AG09309 (cell line): ENCODE results near the gene IQCC.

Experiments used
- DNase-seq: peaks from one replicate; pipeline ENCODE4 v3.0.0-alpha.2; 2010; ENCODE audit warnings: low read depth
- H3K4me3 ChIP-seq: 2 replicates; pipeline ENCODE4 v1.5.1; 2011; ENCODE audit warnings: mild to moderate bottlenecking, low read depth, low read length, moderate library complexity; ENCODE audit not compliant: control insufficient read depth
- CTCF ChIP-seq: IDR thresholded peaks from 2 replicates; pipeline ENCODE4 v1.5.1; 2011; ENCODE audit warnings: mild to moderate bottlenecking, low read depth, low read length, inconsistent platforms; ENCODE audit not compliant: insufficient read depth, control insufficient read depth; ENCODE audit errors: missing control alignments

The IQCC gene

GRCh38 chr1:32178380-32179192 lies 26.9 kb upstream of the IQCC start:
- no peak for DNase-seq
- H3K4me3 ChIP-seq = no peak overlapping the region

GRCh38 chr1:32179193-32179442 lies 26.4 kb upstream of the IQCC start:
- peak overlapping the region; percentile 85 for H3K4me3 ChIP-seq
- TF ChIP-seq CTCF = no peak
- DNase-seq = no peak

More at GRCh38 chr1:32178380-32179192, 26.9 kb upstream of the IQCC start:
- TF ChIP-seq CTCF = no peak

GRCh38 chr1:32179443-32180185 lies 25.9 kb upstream of the IQCC start, which contains the start of gene TXLNA:
Gene TXLNA, plus strand, starts transcription at chr1:32179675. Its CDS starts 671 bp downstream, at chr1:32180346.
- no peak for DNase-seq
- no peak for TF ChIP-seq CTCF

GRCh38 chr1:32180186-32181060 lies 25.0 kb upstream of the IQCC start:
- no peak for DNase-seq
- H3K4me3 ChIP-seq = peak overlapping the region; percentile 85
- no peak for TF ChIP-seq CTCF

More at GRCh38 chr1:32179443-32180185, 25.9 kb upstream of the IQCC start, which contains the start of gene TXLNA:
- H3K4me3 ChIP-seq = peak within 1 kb of the TSS; percentile 85

- TF ChIP-seq CTCF = no peak
- DNase-seq = no peak
- H3K4me3 ChIP-seq = peak overlapping the region; percentile 85
These were observed 24.4 kb upstream of the IQCC start for GRCh38 chr1:32181065-32181464.

- TF ChIP-seq CTCF = no peak
- DNase-seq = no peak
- H3K4me3 ChIP-seq = peak overlapping the region; percentile 85
These were observed 23.9 kb upstream of the IQCC start for GRCh38 chr1:32181563-32181962.
